H9 (cell line): ENCODE measurements around the gene STK11IP. TPM values are rescaled to one million over a fixed set of nuclear protein-coding genes. Genes with fewer than 3 reads are reported as not detected.

ENCODE experiments used
- DNase-seq: peaks from one replicate; pipeline ENCODE4 v3.0.0-alpha.2; 2017
- H2AFZ ChIP-seq: one replicate; pipeline ENCODE4 v1.6.1; 2013; ENCODE audit warnings: mild to moderate bottlenecking, low read length, control low read depth, moderate library complexity
- H2AK5ac ChIP-seq: 2 replicates; pipeline ENCODE4 v1.6.1; 2013; ENCODE audit warnings: low read length, control low read depth, mixed read lengths; ENCODE audit not compliant: insufficient read length
- H2BK120ac ChIP-seq: one replicate; pipeline ENCODE4 v1.6.1; 2013; ENCODE audit warnings: low read depth, mild to moderate bottlenecking, low read length, control low read depth, inconsistent platforms; ENCODE audit not compliant: poor library complexity, severe bottlenecking
- H2BK12ac ChIP-seq: 2 replicates; pipeline ENCODE4 v1.6.1; 2013; ENCODE audit warnings: low read length, control low read depth, mixed read lengths, low read depth; ENCODE audit not compliant: insufficient read length
- H2BK15ac ChIP-seq: 2 replicates; pipeline ENCODE4 v1.6.1; 2013; ENCODE audit warnings: low read depth, low read length, control low read depth
- H2BK20ac ChIP-seq: one replicate; pipeline ENCODE4 v1.6.1; 2013; ENCODE audit warnings: low read depth, mild to moderate bottlenecking, low read length, control low read depth, inconsistent platforms; ENCODE audit not compliant: poor library complexity, severe bottlenecking
- H2BK5ac ChIP-seq: 2 replicates; pipeline ENCODE4 v1.6.1; 2013; ENCODE audit warnings: low read length, control low read depth, mixed read lengths; ENCODE audit not compliant: insufficient read length
- H3K14ac ChIP-seq: 2 replicates; pipeline ENCODE4 v1.6.1; 2013; ENCODE audit warnings: low read length, control low read depth; ENCODE audit not compliant: insufficient read depth
- H3K18ac ChIP-seq: 2 replicates; pipeline ENCODE4 v1.6.1; 2013; ENCODE audit warnings: low read depth, mild to moderate bottlenecking, mixed read lengths, low read length, control low read depth; ENCODE audit not compliant: insufficient read length
- H3K23ac ChIP-seq: 2 replicates; pipeline ENCODE4 v1.6.1; 2013; ENCODE audit warnings: low read length, control low read depth, mixed read lengths, low read depth; ENCODE audit not compliant: insufficient read length
- H3K23me2 ChIP-seq: 2 replicates; pipeline ENCODE4 v1.6.1; 2013; ENCODE audit warnings: low read depth, mild to moderate bottlenecking, mixed read lengths, low read length, control low read depth; ENCODE audit not compliant: insufficient read length, poor library complexity, severe bottlenecking
- H3K27ac ChIP-seq: 2 replicates; pipeline ENCODE4 v1.5.1; 2013; ENCODE audit warnings: low read length, control low read depth, mixed read lengths, low read depth; ENCODE audit not compliant: insufficient read length
- H3K27me3 ChIP-seq: 2 replicates; pipeline ENCODE4 v1.6.1; 2013; ENCODE audit warnings: low read length, control low read depth, inconsistent platforms; ENCODE audit not compliant: insufficient read depth
- H3K4ac ChIP-seq: 2 replicates; pipeline ENCODE4 v1.6.1; 2013; ENCODE audit warnings: low read depth, mild to moderate bottlenecking, control low read depth, inconsistent platforms, low read length, moderate library complexity
- H3K4me1 ChIP-seq: 2 replicates; pipeline ENCODE4 v1.6.1; 2013; ENCODE audit warnings: low read length, control low read depth, inconsistent platforms; ENCODE audit not compliant: insufficient read depth
- H3K4me2 ChIP-seq: 2 replicates; pipeline ENCODE4 v1.6.1; 2013; ENCODE audit warnings: low read length, control low read depth, mixed read lengths; ENCODE audit not compliant: insufficient read length, insufficient read depth
- H3K56ac ChIP-seq: 2 replicates; pipeline ENCODE4 v1.6.1; 2013; ENCODE audit warnings: low read depth, mild to moderate bottlenecking, mixed read lengths, low read length, control low read depth; ENCODE audit not compliant: insufficient read length
- H3K79me1 ChIP-seq: 2 replicates; pipeline ENCODE4 v1.6.1; 2013; ENCODE audit warnings: low read depth, mild to moderate bottlenecking, moderate library complexity, low read length, control low read depth, inconsistent platforms; ENCODE audit not compliant: insufficient read depth, poor library complexity, severe bottlenecking
- H3K79me2 ChIP-seq: 2 replicates; pipeline ENCODE4 v1.6.1; 2013; ENCODE audit warnings: low read length, control low read depth, inconsistent platforms; ENCODE audit not compliant: insufficient read depth
- H3K9ac ChIP-seq: 2 replicates; pipeline ENCODE4 v1.6.1; 2013; ENCODE audit warnings: low read length, control low read depth, mixed read lengths; ENCODE audit not compliant: insufficient read length; ENCODE audit errors: extremely low read depth
- H3K9me3 ChIP-seq: one replicate; pipeline ENCODE4 v1.6.1; 2013; ENCODE audit warnings: low read depth, low read length, inconsistent platforms; ENCODE audit not compliant: control insufficient read depth
- H3T11ph ChIP-seq: one replicate; pipeline ENCODE4 v1.6.1; 2013; ENCODE audit warnings: mild to moderate bottlenecking, low read length, control low read depth, inconsistent platforms
- H4K20me1 ChIP-seq: one replicate; pipeline ENCODE4 v1.6.1; 2013; ENCODE audit not compliant: control insufficient read depth, insufficient read length, insufficient read depth
- H4K5ac ChIP-seq: 2 replicates; pipeline ENCODE4 v1.6.1; 2013; ENCODE audit warnings: low read depth, mild to moderate bottlenecking, mixed read lengths, low read length, control low read depth; ENCODE audit not compliant: insufficient read length
- H4K8ac ChIP-seq: replicated peaks from 2 replicates; pipeline ENCODE4 v1.6.1; 2013; ENCODE audit warnings: low read length, control low read depth, mixed read lengths, low read depth; ENCODE audit not compliant: insufficient read length
- H4K91ac ChIP-seq: 2 replicates; pipeline ENCODE4 v1.6.1; 2013; ENCODE audit warnings: low read depth, mild to moderate bottlenecking, moderate library complexity, mixed read lengths, low read length, control low read depth; ENCODE audit not compliant: insufficient read length
- H3K27ac Mint-ChIP-seq, 3 experiments: 2 replicates in 2 of 3; 3 replicates in 1 of 3; pipeline ENCODE4 v1.8.0; 2020 to 2021; ENCODE audit warnings: mixed read lengths in 3 of 3, mild to moderate bottlenecking in 1 of 3, moderate library complexity in 1 of 3
- H3K27me3 Mint-ChIP-seq: 2 replicates; pipeline ENCODE4 v1.8.0; 2021; ENCODE audit warnings: low read depth, mild to moderate bottlenecking, moderate library complexity, mixed read lengths
- H3K36me3 Mint-ChIP-seq, 3 experiments: 2 replicates in 2 of 3; 3 replicates in 1 of 3; pipeline ENCODE4 v1.8.0; 2020 to 2021; ENCODE audit warnings: low read depth in 3 of 3, mixed read lengths in 3 of 3; ENCODE audit not compliant: insufficient read depth in 1 of 3
- H3K4me1 Mint-ChIP-seq, 2 experiments: 2 replicates each; pipeline ENCODE4 v1.8.0; 2020; ENCODE audit warnings: mixed read lengths in 2 of 2
- H3K4me3 Mint-ChIP-seq, 2 experiments: 2 replicates in 1 of 2; 3 replicates in 1 of 2; pipeline ENCODE4 v1.8.0; 2020 to 2021; ENCODE audit warnings: mild to moderate bottlenecking in 2 of 2, mixed read lengths in 2 of 2, moderate library complexity in 1 of 2
- H3K9me3 Mint-ChIP-seq, 2 experiments: 2 replicates in 1 of 2; 3 replicates in 1 of 2; pipeline ENCODE4 v1.8.0; 2020; ENCODE audit warnings: mild to moderate bottlenecking in 2 of 2, mixed read lengths in 2 of 2, moderate library complexity in 1 of 2
- WGBS: extraction: QIAGEN DNeasy Blood & Tissue Kit; methylation state at CpG from one replicate; pipeline ENCODE4 v1.1.7; 2013; ENCODE audit warnings: missing lambda C conversion rate, low lambda C conversion rate, mixed read lengths; ENCODE audit not compliant: insufficient read length; ENCODE audit errors: extremely low coverage; 5-methylcytosine and 5-hydroxymethylcytosine counted together
- total RNA-seq: library from RNA; stranded (reverse); gene quantifications from 2 replicates; pipeline ENCODE4 v1.2.1, GENCODE V29; 2021
- TF ChIP-seq, protein P1 (sequence below): fragments of 200-600 bp; sonication (generic); conservative IDR thresholded peaks from 3 replicates; pipeline ENCODE4 v1.8.0; 2021; ENCODE audit warnings: antibody characterized with exemption, mild to moderate bottlenecking

Gene STK11IP
- total RNA-seq, 1 experiment from 2014 or later = 31.1 TPM

DNA sequence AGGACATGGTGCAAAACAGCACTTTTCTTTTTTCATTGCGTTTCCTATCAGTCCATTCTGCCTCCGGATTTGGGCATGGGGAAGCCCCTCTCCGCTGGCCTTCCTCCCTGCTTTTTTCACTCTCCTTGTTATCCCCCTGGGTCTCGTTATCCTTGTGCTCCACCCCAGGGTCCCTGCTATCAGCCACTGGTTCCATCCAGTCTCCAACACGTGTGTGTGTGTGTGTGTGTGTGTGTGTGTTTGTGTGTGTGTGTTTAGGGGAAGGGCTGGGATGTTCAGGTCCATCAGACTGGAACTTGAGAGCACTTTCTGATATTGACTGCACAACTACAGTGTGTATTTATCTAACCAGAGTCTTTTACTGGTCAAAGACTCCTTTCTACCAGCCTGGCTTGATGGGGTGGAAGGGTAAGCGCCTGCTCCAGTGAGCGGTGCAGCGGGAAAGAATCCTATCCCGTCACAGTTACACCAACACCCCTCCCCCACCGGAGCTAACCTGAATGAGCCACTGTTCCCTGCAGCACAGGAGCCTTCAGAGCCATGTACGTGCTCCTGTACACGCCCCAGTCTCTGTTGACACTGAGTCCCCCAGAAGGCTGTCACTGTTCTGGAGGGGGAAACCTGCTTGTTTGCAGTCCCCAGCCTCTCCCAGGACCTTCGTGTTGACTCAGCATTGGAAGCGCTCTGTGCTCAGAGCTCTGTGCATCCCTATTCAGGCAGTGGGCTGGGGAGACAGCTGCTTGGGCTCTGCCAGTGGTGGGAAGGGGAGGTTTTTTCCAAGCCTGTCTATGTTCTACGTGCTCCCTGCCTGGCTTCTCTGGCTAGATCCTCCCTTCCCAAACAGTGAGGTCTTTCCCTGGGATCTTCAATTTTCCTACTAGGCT is 20.9 kb upstream of the STK11IP start:
- Mint-ChIP-seq H3K4me3 (peak overlapping the region; percentile 14 to 37; a peak in 4 of 5 replicates), H3K4me1 (peaks cover 45 to 57% of the 10 kb centered on the region in 2 experiments), H3K9me3 (no peaks in the 10 kb centered on the region; a peak in 1 of 5 replicates), H3K27ac (peak overlapping the region in 2 of 3 experiments; percentile 21 to 72; a peak in 3 of 7 replicates), H3K27me3 (peaks cover 18% of the 10 kb centered on the region), H3K36me3 (no peaks in the 10 kb centered on the region)
- H3K23me2 ChIP-seq = no peaks in the 10 kb centered on the region
- H4K91ac ChIP-seq = no peak overlapping the region
- H3K4me1 ChIP-seq = peaks cover 5% of the 10 kb centered on the region; the same call in 1 of the 2 replicates
- no peak overlapping the region for H3T11ph ChIP-seq
- no peak overlapping the region for H2BK5ac ChIP-seq
- DNase-seq = peak; percentile 70
- H3K4me2 ChIP-seq = peak overlapping the region; percentile 44
- WGBS = no CpG with 5 or more reads among the region's 15 CpGs
- no peak overlapping the region for H3K23ac ChIP-seq
- H2BK120ac ChIP-seq = no peak overlapping the region
- H3K79me2 ChIP-seq = no peaks in the 10 kb centered on the region
- H4K5ac ChIP-seq = no peak overlapping the region
- no peak overlapping the region for H2AFZ ChIP-seq
- H3K79me1 ChIP-seq = no peaks in the 10 kb centered on the region
- no peak overlapping the region for H3K18ac ChIP-seq
- H3K27ac ChIP-seq = no peak overlapping the region
- no peak overlapping the region for H2BK20ac ChIP-seq
- no peak overlapping the region for H3K56ac ChIP-seq
- H3K4ac ChIP-seq = no peak overlapping the region
- H3K9ac ChIP-seq = no peak overlapping the region
- no peaks in the 10 kb centered on the region for H3K9me3 ChIP-seq
- TF ChIP-seq, protein P1, sequence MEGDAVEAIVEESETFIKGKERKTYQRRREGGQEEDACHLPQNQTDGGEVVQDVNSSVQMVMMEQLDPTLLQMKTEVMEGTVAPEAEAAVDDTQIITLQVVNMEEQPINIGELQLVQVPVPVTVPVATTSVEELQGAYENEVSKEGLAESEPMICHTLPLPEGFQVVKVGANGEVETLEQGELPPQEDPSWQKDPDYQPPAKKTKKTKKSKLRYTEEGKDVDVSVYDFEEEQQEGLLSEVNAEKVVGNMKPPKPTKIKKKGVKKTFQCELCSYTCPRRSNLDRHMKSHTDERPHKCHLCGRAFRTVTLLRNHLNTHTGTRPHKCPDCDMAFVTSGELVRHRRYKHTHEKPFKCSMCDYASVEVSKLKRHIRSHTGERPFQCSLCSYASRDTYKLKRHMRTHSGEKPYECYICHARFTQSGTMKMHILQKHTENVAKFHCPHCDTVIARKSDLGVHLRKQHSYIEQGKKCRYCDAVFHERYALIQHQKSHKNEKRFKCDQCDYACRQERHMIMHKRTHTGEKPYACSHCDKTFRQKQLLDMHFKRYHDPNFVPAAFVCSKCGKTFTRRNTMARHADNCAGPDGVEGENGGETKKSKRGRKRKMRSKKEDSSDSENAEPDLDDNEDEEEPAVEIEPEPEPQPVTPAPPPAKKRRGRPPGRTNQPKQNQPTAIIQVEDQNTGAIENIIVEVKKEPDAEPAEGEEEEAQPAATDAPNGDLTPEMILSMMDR = no peak
- H3K27me3 ChIP-seq = no peaks in the 10 kb centered on the region; the same call in 1 of the 2 replicates
- peak overlapping the region; percentile 37; the same call in 1 of the 2 replicates for H3K14ac ChIP-seq
- H2BK12ac ChIP-seq = no peak overlapping the region
- no peaks in the 10 kb centered on the region for H4K20me1 ChIP-seq
- H4K8ac ChIP-seq = no peak overlapping the region
- H2AK5ac ChIP-seq = no peak overlapping the region
- H2BK15ac ChIP-seq = no peak overlapping the region
